ENCODE data around the gene DGKI. TPM values are rescaled to one million over a fixed set of nuclear protein-coding genes. Genes with fewer than 3 reads are reported as not detected.

DGKI gene
- total RNA-seq, 2 experiments from 2014 or later, result 0.46 TPM; not detected in 1

DNA sequence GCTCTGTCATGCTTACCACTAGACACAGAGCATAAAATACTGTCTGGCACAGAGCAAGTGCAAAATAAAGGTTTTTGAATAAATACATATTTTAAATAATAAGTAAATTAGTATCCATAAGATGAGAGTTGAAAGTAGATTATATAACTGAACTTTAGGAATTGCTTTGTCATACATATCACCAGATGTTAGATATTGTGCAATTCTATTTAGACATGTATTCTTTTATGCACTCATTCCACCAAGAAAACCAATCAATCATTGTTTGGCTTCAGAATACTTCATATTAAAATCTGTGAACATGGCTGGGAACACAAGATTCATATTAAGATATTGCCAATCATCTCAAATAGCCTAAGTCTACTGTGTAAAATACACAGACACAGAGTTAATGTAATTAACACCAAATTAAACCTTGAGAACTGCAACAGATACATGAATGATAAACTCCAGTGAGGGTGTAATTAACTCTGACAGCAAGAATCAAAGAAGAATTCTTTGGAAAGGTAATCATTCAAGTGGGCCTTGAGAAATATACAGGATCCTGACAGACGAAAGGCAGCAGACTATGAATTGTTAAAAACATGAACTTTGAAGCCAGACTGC is 302.2 kb downstream of the DGKI start:
- POLR2A ChIA-PET, result no interaction called here
- no TSS peak for BruUV-seq (replicated peaks)
- no peak for DNase-seq (ENCODE audit: low spot score)
- Histone ChIP-seq H3K9me2 (ENCODE audit: insufficient read depth, low read length) (no peaks in the 10 kb centered on the region), H3K36me3 (ENCODE audit: insufficient read depth, low read length) (no peaks in the 10 kb centered on the region), H3K4me2 (ENCODE audit: low read length) (no peak overlapping the region), H3K27ac (ENCODE audit: low read depth, low read length, poor library complexity, severe bottlenecking) (no peak overlapping the region), H3K4me1 (ENCODE audit: insufficient read depth, low read length, poor library complexity, severe bottlenecking) (no peaks in the 10 kb centered on the region), H3K4me3 (ENCODE audit: low read depth, low read length, poor library complexity, severe bottlenecking) (no peak overlapping the region), H3K79me2 (ENCODE audit: insufficient read depth, low read depth, low read length) (no peaks in the 10 kb centered on the region), H4K20me1 (ENCODE audit: insufficient read depth, low read length) (no peaks in the 10 kb centered on the region), H3K9me3 (ENCODE audit: low read length) (no peaks in the 10 kb centered on the region), H2AFZ (ENCODE audit: low read length) (no peak overlapping the region)
- intact Hi-C loops (cut with micrococcal nuclease; ENCODE audit: unreplicated experiment), result no loop called here
- CTCF ChIA-PET (ENCODE audit: unreplicated experiment), result no interaction called here
- TF ChIP-seq EZH2phosphoT487 (IDR thresholded peaks at IDR 0.05; ENCODE audit: borderline replicate concordance, low read depth, low read length), result no peak
- TF ChIP-seq, protein P1, sequence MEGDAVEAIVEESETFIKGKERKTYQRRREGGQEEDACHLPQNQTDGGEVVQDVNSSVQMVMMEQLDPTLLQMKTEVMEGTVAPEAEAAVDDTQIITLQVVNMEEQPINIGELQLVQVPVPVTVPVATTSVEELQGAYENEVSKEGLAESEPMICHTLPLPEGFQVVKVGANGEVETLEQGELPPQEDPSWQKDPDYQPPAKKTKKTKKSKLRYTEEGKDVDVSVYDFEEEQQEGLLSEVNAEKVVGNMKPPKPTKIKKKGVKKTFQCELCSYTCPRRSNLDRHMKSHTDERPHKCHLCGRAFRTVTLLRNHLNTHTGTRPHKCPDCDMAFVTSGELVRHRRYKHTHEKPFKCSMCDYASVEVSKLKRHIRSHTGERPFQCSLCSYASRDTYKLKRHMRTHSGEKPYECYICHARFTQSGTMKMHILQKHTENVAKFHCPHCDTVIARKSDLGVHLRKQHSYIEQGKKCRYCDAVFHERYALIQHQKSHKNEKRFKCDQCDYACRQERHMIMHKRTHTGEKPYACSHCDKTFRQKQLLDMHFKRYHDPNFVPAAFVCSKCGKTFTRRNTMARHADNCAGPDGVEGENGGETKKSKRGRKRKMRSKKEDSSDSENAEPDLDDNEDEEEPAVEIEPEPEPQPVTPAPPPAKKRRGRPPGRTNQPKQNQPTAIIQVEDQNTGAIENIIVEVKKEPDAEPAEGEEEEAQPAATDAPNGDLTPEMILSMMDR (conservative IDR thresholded peaks at IDR 0.05; ENCODE audit: low read length), result no peak

DNA sequence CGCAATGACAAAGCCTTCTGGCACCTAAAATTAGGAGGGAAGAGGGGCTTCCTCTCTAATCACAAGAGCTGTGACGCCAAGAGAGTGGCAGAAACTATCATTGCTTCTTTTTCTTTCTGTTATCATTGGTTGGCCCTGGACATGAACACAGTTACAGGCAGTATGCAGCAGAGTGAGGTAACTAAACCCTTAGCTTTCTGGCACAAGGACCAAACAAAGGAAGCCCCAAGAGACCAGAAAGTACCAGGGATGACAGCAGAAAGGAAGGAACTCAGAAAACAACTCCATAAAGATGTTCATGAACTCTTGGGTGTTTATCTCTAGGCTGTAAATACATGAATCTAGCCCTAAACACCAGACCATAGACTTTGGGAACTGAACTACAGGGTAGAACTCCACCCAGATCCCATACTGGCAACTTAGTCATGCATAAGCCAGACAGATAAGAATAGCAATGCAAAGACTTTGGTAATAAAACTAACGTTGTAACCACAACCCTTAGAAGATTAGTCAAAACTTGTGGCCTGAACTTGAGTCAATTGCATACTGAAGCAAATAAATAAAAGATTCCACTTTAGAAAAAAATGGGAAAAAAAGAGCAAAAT is 307.6 kb downstream of the DGKI start:
- BruUV-seq (replicated peaks), result no TSS peak
- no peaks in the 10 kb centered on the region for H3K36me3 ChIP-seq (ENCODE audit: insufficient read depth, low read length)
- DNase-seq (ENCODE audit: low spot score), result no peak
- H2AFZ ChIP-seq (ENCODE audit: low read length), result no peak overlapping the region
- no peaks in the 10 kb centered on the region for H3K9me2 ChIP-seq (ENCODE audit: insufficient read depth, low read length)
- H3K79me2 ChIP-seq (ENCODE audit: insufficient read depth, low read depth, low read length), result no peaks in the 10 kb centered on the region
- H3K4me1 ChIP-seq (ENCODE audit: insufficient read depth, low read length, poor library complexity, severe bottlenecking), result no peaks in the 10 kb centered on the region
- intact Hi-C loops (cut with micrococcal nuclease; ENCODE audit: unreplicated experiment), result no loop called here
- POLR2A ChIA-PET, result no interaction called here
- CTCF ChIA-PET (ENCODE audit: unreplicated experiment), result no interaction called here
- no peak overlapping the region for H3K27ac ChIP-seq (ENCODE audit: low read depth, low read length, poor library complexity, severe bottlenecking)
- H3K4me3 ChIP-seq (ENCODE audit: low read depth, low read length, poor library complexity, severe bottlenecking), result no peak overlapping the region
- TF ChIP-seq EZH2phosphoT487 (IDR thresholded peaks at IDR 0.05; ENCODE audit: borderline replicate concordance, low read depth, low read length), result no peak
- TF ChIP-seq, protein P1 (conservative IDR thresholded peaks at IDR 0.05; ENCODE audit: low read length), result no peak
- no peak overlapping the region for H3K4me2 ChIP-seq (ENCODE audit: low read length)
- no peaks in the 10 kb centered on the region for H3K9me3 ChIP-seq (ENCODE audit: low read length)
- no peaks in the 10 kb centered on the region for H4K20me1 ChIP-seq (ENCODE audit: insufficient read depth, low read length)

DNA sequence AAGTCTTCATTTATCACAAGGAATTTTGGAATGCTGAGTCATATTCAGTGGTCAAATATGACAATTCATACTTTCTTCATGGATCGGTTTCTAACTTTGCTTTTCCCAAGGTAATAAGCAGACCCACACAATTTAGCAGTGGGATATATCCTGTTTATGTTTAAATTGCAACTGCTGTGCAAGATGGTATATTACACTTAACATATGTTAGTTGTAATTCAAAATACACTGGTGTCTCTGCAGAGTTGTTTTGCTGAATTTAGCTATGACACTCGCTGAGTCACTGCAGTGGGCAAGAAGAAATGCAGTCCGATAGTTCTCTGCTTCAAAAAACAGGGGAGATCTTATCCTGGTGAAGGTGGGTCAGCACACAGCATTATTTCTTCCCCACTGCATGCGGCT is 308.4 kb downstream of the DGKI start:
- TF ChIP-seq EZH2phosphoT487 (IDR thresholded peaks at IDR 0.05; ENCODE audit: borderline replicate concordance, low read depth, low read length), result no peak
- TF ChIP-seq, protein P1 (conservative IDR thresholded peaks at IDR 0.05; ENCODE audit: low read length), result no peak
- H3K4me1 ChIP-seq (ENCODE audit: insufficient read depth, low read length, poor library complexity, severe bottlenecking), result no peaks in the 10 kb centered on the region
- H3K9me2 ChIP-seq (ENCODE audit: insufficient read depth, low read length), result no peaks in the 10 kb centered on the region
- BruUV-seq (replicated peaks), result no TSS peak
- ChIA-PET CTCF (ENCODE audit: unreplicated experiment) (no interaction called here), POLR2A (interaction anchor here (0.6 kb wide), 1 partner anchor 45 kb away, joined by 3 read pairs; no protein-coding TSS in a partner anchor)
- no peak for DNase-seq (ENCODE audit: low spot score)
- H4K20me1 ChIP-seq (ENCODE audit: insufficient read depth, low read length), result no peaks in the 10 kb centered on the region
- H3K79me2 ChIP-seq (ENCODE audit: insufficient read depth, low read depth, low read length), result no peaks in the 10 kb centered on the region
- H3K4me3 ChIP-seq (ENCODE audit: low read depth, low read length, poor library complexity, severe bottlenecking), result no peak overlapping the region
- H2AFZ ChIP-seq (ENCODE audit: low read length), result no peak overlapping the region
- intact Hi-C loops (cut with micrococcal nuclease; ENCODE audit: unreplicated experiment), result no loop called here
- no peak overlapping the region for H3K4me2 ChIP-seq (ENCODE audit: low read length)
- no peak overlapping the region for H3K27ac ChIP-seq (ENCODE audit: low read depth, low read length, poor library complexity, severe bottlenecking)
- no peaks in the 10 kb centered on the region for H3K36me3 ChIP-seq (ENCODE audit: insufficient read depth, low read length)
- H3K9me3 ChIP-seq (ENCODE audit: low read length), result no peaks in the 10 kb centered on the region
